Measurements from ENCODE around the gene TMEM234. TPM values are rescaled to one million over a fixed set of nuclear protein-coding genes. Genes with fewer than 3 reads are reported as not detected.

The TMEM234 gene
- total and polyA plus RNA-seq, 2 of the 4 experiments (the other 2 are of a cell fraction), result 10.8 to 22.7 TPM

DNA sequence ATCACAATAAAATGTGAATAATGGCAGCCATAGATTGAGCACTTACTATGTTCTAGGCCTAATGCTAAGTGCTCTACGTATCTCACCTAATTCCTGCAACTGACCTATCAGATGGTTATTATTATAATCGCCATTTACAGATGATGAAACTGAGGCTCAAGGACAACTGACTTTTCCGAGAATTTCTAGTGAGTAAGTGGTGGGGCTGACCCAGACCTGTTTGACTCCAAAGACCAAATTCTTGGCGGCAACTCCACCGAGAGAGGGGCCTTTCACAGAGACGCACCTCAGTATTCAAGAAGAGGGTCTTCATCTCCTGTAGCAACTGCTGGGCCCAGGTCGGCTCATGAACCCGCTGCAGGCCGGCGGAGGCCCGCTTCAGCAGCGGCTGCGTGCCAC lies 573 bp downstream of the TMEM234 start:
- Histone ChIP-seq H3K36me3 (ENCODE audit: control insufficient read depth, insufficient read depth, low read length) (peaks cover 34% of the 10 kb centered on the region), H4K91ac (ENCODE audit: insufficient read depth, low read depth, low read length) (peak overlapping the region; percentile 45; the same call in 1 of the 2 replicates), H3K4ac (ENCODE audit: low read depth, low read length) (peak overlapping the region; percentile 89), H3K23ac (ENCODE audit: low read depth, low read length) (peak overlapping the region; percentile 69), H4K20me1 (ENCODE audit: insufficient read depth, low read length) (0 out of 2 replicates have a peak, but pooled peaks cover 4% of the 10 kb centered on the region), H3K4me2 (ENCODE audit: low read depth, low read length) (peak overlapping the region; percentile 92), H3K18ac (ENCODE audit: low read depth, low read length) (no peak overlapping the region), H3K14ac (replicated peaks; ENCODE audit: low read depth, low read length) (peak overlapping the region; percentile 77), H2BK15ac (ENCODE audit: low read depth, low read length) (no peak overlapping the region), H2BK5ac (ENCODE audit: low read depth, low read length, poor library complexity, severe bottlenecking) (peak overlapping the region; percentile 71), H2BK20ac (ENCODE audit: low read depth, low read length) (no peak overlapping the region), H3K9me1 (ENCODE audit: insufficient read depth, low read length) (peaks cover 13% of the 10 kb centered on the region), H4K5ac (ENCODE audit: low read depth, low read length) (peak overlapping the region; percentile 50), H2BK120ac (ENCODE audit: low read depth, low read length) (no peak overlapping the region; the same call in 1 of the 2 replicates), H3K27ac (ENCODE audit: insufficient read depth, low read length) (peak overlapping the region; percentile 86), H2AFZ (replicated peaks; ENCODE audit: low read length, poor library complexity) (peak overlapping the region; percentile 84), H2AK9ac (replicated peaks; ENCODE audit: low read depth, low read length, poor library complexity) (peak overlapping the region; percentile 83), H3K79me1 (ENCODE audit: low read depth in 1 of 2, low read length in 2 of 2) (peaks cover 37 to 59% of the 10 kb centered on the region in 2 experiments), H3K27me3 (ENCODE audit: control insufficient read depth, insufficient read depth, low read length) (no peaks in the 10 kb centered on the region), H3K9me3 (ENCODE audit: control insufficient read depth, insufficient read depth, low read length) (no peaks in the 10 kb centered on the region), H3K4me1 (ENCODE audit: control insufficient read depth, insufficient read depth, low read length) (peaks cover 12% of the 10 kb centered on the region), H3K4me3 (ENCODE audit: insufficient read depth, low read depth, low read length) (peak overlapping the region; percentile 84), H3K56ac (ENCODE audit: extremely low read depth, insufficient read depth, low read length) (peak overlapping the region; percentile 51; the same call in 1 of the 2 replicates), H3K9ac (ENCODE audit: low read depth, low read length) (peak overlapping the region; percentile 86), H4K8ac (ENCODE audit: low read depth in 2 of 2, low read length in 2 of 2) (peak overlapping the region; percentile 80 to 98; a peak in 3 of 4 replicates), H2AK5ac (ENCODE audit: low read depth, low read length) (peak overlapping the region; percentile 37)
- dilution Hi-C loops (cut with HindIII; ENCODE audit: low sequenced_read_pairs, unreplicated experiment) (no loop called here), intact Hi-C loops (cut with micrococcal nuclease) (loop anchor here (5.0 kb wide), 1 partner anchor 71 kb away; the partner anchor contains the start of gene HDAC1), in situ Hi-C loops (cut with MboI; ENCODE audit: low sequenced_read_pairs) (no loop called here)
- POLR2A ChIA-PET (ENCODE audit: unreplicated experiment), result no interaction called here
- ATAC-seq (ENCODE audit: low read depth), result no peak; the same call in 1 of the 2 replicates
- WGBS, 2 experiments (ENCODE audit: extremely low coverage in 2 of 2, insufficient read length in 1 of 2), result no CpG with 5 or more reads among the region's 13 CpGs
- no TSS peak for BruUV-seq (replicated peaks)
- CTCF ChIA-PET, result interaction anchor here (1.4 kb wide), 1 partner anchor 19 kb away, joined by 5 read pairs; no protein-coding TSS in a partner anchor
- no peak for DNase-seq
- TF ChIP-seq RAD21 (IDR thresholded peaks at IDR 0.05; ENCODE audit: low read length), result no peak
- TF ChIP-seq SMC3 (IDR thresholded peaks at IDR 0.05; ENCODE audit: low read depth, low read length), result no peak
- no peak for TF ChIP-seq MXI1 (IDR thresholded peaks at IDR 0.05; ENCODE audit: borderline replicate concordance, low read depth, low read length)
- TF ChIP-seq RFX5 (IDR thresholded peaks at IDR 0.05; ENCODE audit: low read depth, low read length), result no peak
- no peak for TF ChIP-seq CEBPB (IDR thresholded peaks at IDR 0.05; ENCODE audit: low read depth, low read length)
- TF ChIP-seq POLR2A (IDR thresholded peaks at IDR 0.05; ENCODE audit: low read depth, low read length), result no peak
- no peak for TF ChIP-seq MAZ (IDR thresholded peaks at IDR 0.05; ENCODE audit: borderline replicate concordance, low read depth, low read length)
- TF ChIP-seq MAFK (IDR thresholded peaks at IDR 0.05; ENCODE audit: low read depth, low read length), result no peak
- TF ChIP-seq, protein P1, sequence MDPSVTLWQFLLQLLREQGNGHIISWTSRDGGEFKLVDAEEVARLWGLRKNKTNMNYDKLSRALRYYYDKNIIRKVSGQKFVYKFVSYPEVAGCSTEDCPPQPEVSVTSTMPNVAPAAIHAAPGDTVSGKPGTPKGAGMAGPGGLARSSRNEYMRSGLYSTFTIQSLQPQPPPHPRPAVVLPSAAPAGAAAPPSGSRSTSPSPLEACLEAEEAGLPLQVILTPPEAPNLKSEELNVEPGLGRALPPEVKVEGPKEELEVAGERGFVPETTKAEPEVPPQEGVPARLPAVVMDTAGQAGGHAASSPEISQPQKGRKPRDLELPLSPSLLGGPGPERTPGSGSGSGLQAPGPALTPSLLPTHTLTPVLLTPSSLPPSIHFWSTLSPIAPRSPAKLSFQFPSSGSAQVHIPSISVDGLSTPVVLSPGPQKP (IDR thresholded peaks at IDR 0.05; ENCODE audit: borderline replicate concordance, low read depth, low read length), result no peak
- TF ChIP-seq, protein P2, sequence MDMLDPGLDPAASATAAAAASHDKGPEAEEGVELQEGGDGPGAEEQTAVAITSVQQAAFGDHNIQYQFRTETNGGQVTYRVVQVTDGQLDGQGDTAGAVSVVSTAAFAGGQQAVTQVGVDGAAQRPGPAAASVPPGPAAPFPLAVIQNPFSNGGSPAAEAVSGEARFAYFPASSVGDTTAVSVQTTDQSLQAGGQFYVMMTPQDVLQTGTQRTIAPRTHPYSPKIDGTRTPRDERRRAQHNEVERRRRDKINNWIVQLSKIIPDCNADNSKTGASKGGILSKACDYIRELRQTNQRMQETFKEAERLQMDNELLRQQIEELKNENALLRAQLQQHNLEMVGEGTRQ (IDR thresholded peaks at IDR 0.05; ENCODE audit: low read depth, low read length), result no peak
- TF ChIP-seq, protein P3, sequence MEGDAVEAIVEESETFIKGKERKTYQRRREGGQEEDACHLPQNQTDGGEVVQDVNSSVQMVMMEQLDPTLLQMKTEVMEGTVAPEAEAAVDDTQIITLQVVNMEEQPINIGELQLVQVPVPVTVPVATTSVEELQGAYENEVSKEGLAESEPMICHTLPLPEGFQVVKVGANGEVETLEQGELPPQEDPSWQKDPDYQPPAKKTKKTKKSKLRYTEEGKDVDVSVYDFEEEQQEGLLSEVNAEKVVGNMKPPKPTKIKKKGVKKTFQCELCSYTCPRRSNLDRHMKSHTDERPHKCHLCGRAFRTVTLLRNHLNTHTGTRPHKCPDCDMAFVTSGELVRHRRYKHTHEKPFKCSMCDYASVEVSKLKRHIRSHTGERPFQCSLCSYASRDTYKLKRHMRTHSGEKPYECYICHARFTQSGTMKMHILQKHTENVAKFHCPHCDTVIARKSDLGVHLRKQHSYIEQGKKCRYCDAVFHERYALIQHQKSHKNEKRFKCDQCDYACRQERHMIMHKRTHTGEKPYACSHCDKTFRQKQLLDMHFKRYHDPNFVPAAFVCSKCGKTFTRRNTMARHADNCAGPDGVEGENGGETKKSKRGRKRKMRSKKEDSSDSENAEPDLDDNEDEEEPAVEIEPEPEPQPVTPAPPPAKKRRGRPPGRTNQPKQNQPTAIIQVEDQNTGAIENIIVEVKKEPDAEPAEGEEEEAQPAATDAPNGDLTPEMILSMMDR (conservative IDR thresholded peaks at IDR 0.05; ENCODE audit: low read depth, low read length), result no peak
- TF ChIP-seq CHD1 (IDR thresholded peaks at IDR 0.05; ENCODE audit: low read depth, low read length), result no peak
- TF ChIP-seq RCOR1 (IDR thresholded peaks at IDR 0.05; ENCODE audit: insufficient replicate concordance, low read length), result no peak
- no peak for TF ChIP-seq BHLHE40 (IDR thresholded peaks at IDR 0.05; ENCODE audit: low read depth, low read length)
- TF ChIP-seq FOS (IDR thresholded peaks at IDR 0.05; ENCODE audit: low read depth, low read length), result no peak
- no peak for TF ChIP-seq NFE2L2 (IDR thresholded peaks at IDR 0.05; ENCODE audit: low read depth, low read length)
